Kidney (tissue), 22 donors: ENCODE data around the gene KRT15. TPM values are rescaled to one million over a fixed set of nuclear protein-coding genes. Genes with fewer than 3 reads are reported as not detected.

Experiments
- DNase-seq, 5 donors: peaks; one replicate each; pipeline ENCODE4 v3.0.0-alpha.2; 2013 to 2020
- FAIRE-seq: peaks from 2 replicates; lab custom pipeline; 2012; peaks lifted over from hg19 to GRCh38; lab: Jason Lieb, UNC
- H3K27ac ChIP-seq, 2 donors: one replicate each; pipeline ENCODE4 v1.7.0; 2013; ENCODE audit warnings: low read depth in 2 of 2, low read length in 2 of 2, inconsistent platforms in 1 of 2
- H3K27me3 ChIP-seq: one replicate; pipeline ENCODE4 v1.7.1; 2013; ENCODE audit warnings: low read length, inconsistent platforms; ENCODE audit not compliant: control insufficient read depth, insufficient read depth
- H3K36me3 ChIP-seq, 3 donors: one replicate each; pipeline versions ENCODE4 v1.7.0 to v1.7.1; 2013; ENCODE audit warnings: low read length in 3 of 3, control low read depth in 1 of 3, inconsistent platforms in 1 of 3; ENCODE audit not compliant: insufficient read depth in 3 of 3, control insufficient read depth in 2 of 3
- H3K4me1 ChIP-seq, 3 donors: one replicate each; pipeline versions ENCODE4 v1.7.0 to v1.7.1; 2013; ENCODE audit warnings: low read length in 3 of 3, inconsistent platforms in 1 of 3, low read depth in 1 of 3; ENCODE audit not compliant: control insufficient read depth in 2 of 3, insufficient read depth in 2 of 3
- H3K4me3 ChIP-seq, 3 donors: one replicate each; pipeline versions ENCODE4 v1.7.0 to v1.8.1; 2013; ENCODE audit warnings: low read length in 3 of 3, control low read depth in 1 of 3, inconsistent platforms in 1 of 3
- H3K9ac ChIP-seq, 3 donors: one replicate each; pipeline versions ENCODE4 v1.7.0 to v1.7.1; 2013; ENCODE audit warnings: low read length in 3 of 3, control low read depth in 1 of 3, inconsistent platforms in 1 of 3
- H3K9me3 ChIP-seq, 3 donors: one replicate each; pipeline versions ENCODE4 v1.7.0 to v1.7.1; 2013; ENCODE audit warnings: low read length in 3 of 3, control low read depth in 1 of 3, inconsistent platforms in 1 of 3; ENCODE audit not compliant: control insufficient read depth in 2 of 3, insufficient read depth in 1 of 3
- intact Hi-C: fragments of 100-400 bp; cut with DNase I; formaldehyde crosslinking; loops from one replicate; pipeline ENCODE4 v1.11.1; 2022
- long read RNA-seq, 10 donors: library from polyadenylated mRNA in 1 of 10; unstranded in 1 of 10; transcript quantifications; one replicate each; pipeline ENCODE4 v2.0.0 and lab custom pipeline, GENCODE V29; 2021 to 2026
- polyA plus RNA-seq: library from polyadenylated mRNA; stranded (reverse); fragments of 350-450 nt; fragmentation: Illumina TruSeq; extraction: RNeasy Lipid Tissue Mini Kit (QIAGEN cat#74804); gene quantifications from one replicate; pipeline ENCODE4 v1.2.3, GENCODE V29; 2014; ENCODE audit warnings: low read depth, low replicate concordance; ENCODE audit not compliant: insufficient read depth
- total RNA-seq: library from RNA; stranded (reverse); fragmentation: NEBNext Ultra II Directional; extraction: Animal tissue kit (Norgen Biotek cat#: 25700); gene quantifications from one replicate; pipeline ENCODE4 v1.2.1, GENCODE V29; 2021
- TF ChIP-seq, protein P1 (sequence below): IDR thresholded peaks from 3 replicates; pipeline ENCODE4 v1.5.1; 2012; ENCODE audit warnings: mild to moderate bottlenecking, moderate library complexity, borderline replicate concordance; ENCODE audit not compliant: insufficient read depth; ENCODE audit errors: extremely low read depth
- donor health status: control.
- donor health status: control.
- donor health status: control.
- donor health status: control.
- donor health status: control.
- donor health status: DM: yes; HTN: yes; CAD: no.
- donor health status: Normal renal cell carcinoma (clear cell type).

The KRT15 gene
- 2.8 TPM for total RNA-seq
- 0.15 TPM for polyA plus RNA-seq
- long read RNA-seq, donor 1, result 0 reads
- long read RNA-seq, donor 2, result 0 reads
- long read RNA-seq, donor 3, result 0 reads
- long read RNA-seq, donor 4, result 0 reads
- long read RNA-seq, donor 5, result 0 reads
- long read RNA-seq, donor 6, result 0 reads
- long read RNA-seq, donor 7, partial matches to known transcripts, result 1 of 3 reads
- long read RNA-seq, donor 7, other reads (novel, unspliced or antisense), result 2 of 3 reads
- long read RNA-seq, donor 8, result 0 reads
- long read RNA-seq, donor 9, result 0 reads
- long read RNA-seq, donor 10, result 0 reads

- TF ChIP-seq, protein P1, sequence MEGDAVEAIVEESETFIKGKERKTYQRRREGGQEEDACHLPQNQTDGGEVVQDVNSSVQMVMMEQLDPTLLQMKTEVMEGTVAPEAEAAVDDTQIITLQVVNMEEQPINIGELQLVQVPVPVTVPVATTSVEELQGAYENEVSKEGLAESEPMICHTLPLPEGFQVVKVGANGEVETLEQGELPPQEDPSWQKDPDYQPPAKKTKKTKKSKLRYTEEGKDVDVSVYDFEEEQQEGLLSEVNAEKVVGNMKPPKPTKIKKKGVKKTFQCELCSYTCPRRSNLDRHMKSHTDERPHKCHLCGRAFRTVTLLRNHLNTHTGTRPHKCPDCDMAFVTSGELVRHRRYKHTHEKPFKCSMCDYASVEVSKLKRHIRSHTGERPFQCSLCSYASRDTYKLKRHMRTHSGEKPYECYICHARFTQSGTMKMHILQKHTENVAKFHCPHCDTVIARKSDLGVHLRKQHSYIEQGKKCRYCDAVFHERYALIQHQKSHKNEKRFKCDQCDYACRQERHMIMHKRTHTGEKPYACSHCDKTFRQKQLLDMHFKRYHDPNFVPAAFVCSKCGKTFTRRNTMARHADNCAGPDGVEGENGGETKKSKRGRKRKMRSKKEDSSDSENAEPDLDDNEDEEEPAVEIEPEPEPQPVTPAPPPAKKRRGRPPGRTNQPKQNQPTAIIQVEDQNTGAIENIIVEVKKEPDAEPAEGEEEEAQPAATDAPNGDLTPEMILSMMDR, result no peak
Observed at GRCh38 chr17:41518789-41519449, at the start of gene KRT15. TSS of gene KRT15 (minus strand) at chr17:41518890. CDS start at chr17:41518827, 63 bp downstream.

GRCh38 chr17:41567317-41567716 lies 48.6 kb upstream of the KRT15 start:
- TF ChIP-seq, protein P1, result no peak
- no peak for DNase-seq
- FAIRE-seq, result no peak
- H3K9me3 ChIP-seq, result no peaks in the 10 kb centered on the region
- no peak overlapping the region for H3K4me3 ChIP-seq
- no peaks in the 10 kb centered on the region for H3K36me3 ChIP-seq
- H3K27ac ChIP-seq, result no peak overlapping the region
- no peaks in the 10 kb centered on the region for H3K4me1 ChIP-seq
- H3K27me3 ChIP-seq, result no peaks in the 10 kb centered on the region
- no peak overlapping the region for H3K9ac ChIP-seq
- intact Hi-C loops, result no loop called here

More at GRCh38 chr17:41518789-41519449, at the start of gene KRT15:
- no peak within 1 kb of the TSS for H3K27ac ChIP-seq
- no peaks in the 10 kb centered on the region for H3K27me3 ChIP-seq
- no peak for DNase-seq
- H3K36me3 ChIP-seq, result peaks cover 0 to 4% (median 0%) of the 10 kb centered on the region in 3 donors
- intact Hi-C loops, result no loop called here
- no peak for FAIRE-seq
- H3K9me3 ChIP-seq, result no peaks in the 10 kb centered on the region
- H3K4me1 ChIP-seq, result peaks cover 0 to 3% (median 0%) of the 10 kb centered on the region in 3 donors
- H3K9ac ChIP-seq, result no peak within 1 kb of the TSS
- no peak within 1 kb of the TSS for H3K4me3 ChIP-seq

- no peaks in the 10 kb centered on the region for H3K27me3 ChIP-seq
- intact Hi-C loops, result no loop called here
- no peak overlapping the region for H3K4me3 ChIP-seq
- H3K9me3 ChIP-seq, result no peaks in the 10 kb centered on the region
- DNase-seq (no peak), FAIRE-seq (no peak)
- H3K4me1 ChIP-seq, result no peaks in the 10 kb centered on the region
- H3K27ac ChIP-seq, result no peak overlapping the region
- no peak overlapping the region for H3K9ac ChIP-seq
- TF ChIP-seq, protein P1, result no peak
- no peaks in the 10 kb centered on the region for H3K36me3 ChIP-seq
Observed at GRCh38 chr17:41565338-41565737, 46.6 kb upstream of the KRT15 start.
